Heart right ventricle (tissue), 16 donors: ENCODE measurements around the gene ERAS. TPM values are rescaled to one million over a fixed set of nuclear protein-coding genes. Genes with fewer than 3 reads are reported as not detected.

Experiments
- ATAC-seq, 8 donors: fragments of 200-7000 bp; cut with Tn5 transposase; one replicate each; pipeline ENCODE4 v1.9.1; 2020; ENCODE audit warnings: mild to moderate bottlenecking in 8 of 8, moderate library complexity in 8 of 8, moderate number of reproducible peaks in 1 of 8
- DNase-seq, 2 donors: peaks; one replicate each; pipeline ENCODE4 v3.0.0-alpha.2; 2020
- H3K27ac ChIP-seq, 10 donors: fragments of 200-600 bp; sonication (generic) in 2 of 10; one replicate each; pipeline versions ENCODE4 v1.5.0 to v1.8.0; 2020 to 2022; ENCODE audit warnings: mild to moderate bottlenecking in 3 of 10
- H3K27me3 ChIP-seq, 7 donors: fragments of 200-600 bp; one replicate each; pipeline ENCODE4 v1.8.0; 2021 to 2022; ENCODE audit warnings: mild to moderate bottlenecking in 2 of 7
- H3K36me3 ChIP-seq, 9 donors: fragments of 200-600 bp; sonication (generic) in 1 of 9; one replicate each; pipeline versions ENCODE4 v1.5.0 to v1.8.0; 2020 to 2022; ENCODE audit warnings: mild to moderate bottlenecking in 2 of 9
- H3K4me1 ChIP-seq, 9 donors: fragments of 200-600 bp; sonication (generic) in 1 of 9; one replicate each; pipeline versions ENCODE4 v1.5.0 to v1.8.0; 2020 to 2022; ENCODE audit warnings: mild to moderate bottlenecking in 4 of 9
- H3K4me3 ChIP-seq, 10 donors: fragments of 200-600 bp; sonication (generic) in 2 of 10; one replicate each; pipeline versions ENCODE4 v1.5.0 to v1.8.0; 2020 to 2022; ENCODE audit warnings: mild to moderate bottlenecking in 7 of 10, moderate library complexity in 2 of 10
- H3K9me3 ChIP-seq, 11 donors: fragments of 200-600 bp in 10 of 11; sonication (generic) in 2 of 11; one replicate each; pipeline versions ENCODE4 v1.5.0 to v1.8.0; 2013 to 2022; ENCODE audit warnings: mild to moderate bottlenecking in 2 of 11, control low read depth in 1 of 11, moderate library complexity in 1 of 11
- CTCF ChIP-seq, 9 donors: fragments of 200-600 bp; sonication (generic) in 2 of 9; IDR thresholded peaks; one replicate each; pipeline versions ENCODE4 v1.5.0 to v1.8.0; 2021 to 2022; ENCODE audit warnings: antibody characterized with exemption in 9 of 9, mild to moderate bottlenecking in 5 of 9, moderate library complexity in 1 of 9
- WGBS, 2 donors: extraction: QIAGEN DNeasy Blood & Tissue Kit; methylation state at CpG; one replicate each; pipeline ENCODE4 v1.1.7; 2013; ENCODE audit warnings: inconsistent platforms in 1 of 2; 5-methylcytosine and 5-hydroxymethylcytosine counted together
- intact Hi-C, 10 donors: fragments of 100-400 bp; cut with DNase I; formaldehyde crosslinking; loops; one replicate each; pipeline versions ENCODE4 v1.11.1 to v1.14.2; 2022
- polyA plus RNA-seq, 2 donors: library from polyadenylated mRNA; stranded (reverse); fragments of 200-250 nt; gene quantifications; one replicate each; pipeline ENCODE4 v1.2.3, GENCODE V29; 2013
- total RNA-seq, 10 donors: library from RNA; stranded (reverse); fragmentation: NEBNext Ultra II Directional in 3 of 10; extraction: Animal tissue kit (Norgen Biotek cat#: 25700) in 3 of 10; gene quantifications; one replicate each; pipeline versions ENCODE4 v1.2.1 to v1.2.4, GENCODE V29; 2021 to 2023
- donor health status: Arrhythmogenic right ventricular cardiomyopathy.
- donor health status: ischemic (EF 13 %, LVEDD 7.1; RV severe dilation, severe dysfunction).
- donor health status: healthy with polysubstance abuse.
- donor health status: DM: no; HTN: yes; CAD: no.
- donor health status: DM: no; HTN: no; CAD: no.
- donor health status: ischemic (EF 25% LVEDD 6.9; RV normal size, moderate dysfunction).
- donor health status: ischemic (EF 25% LVEDD 5.7; RV mildly dilated, moderate dysfunction).
- donor health status: healthy.
- donor health status: DM: yes; HTN: yes; CAD: no.
- donor health status: Ischemic cardiomyopathy.
- donor health status: ischemic (EF 35%, LVEDD 5.7; RV mildly dilated, moderate dysfunction).
- donor health status: nonischemic (EF 11% LVEDD 7.7; RV severe dilation, severe dysfunction).
- donor health status: DM: yes; HTN: yes; CAD: no.
- donor health status: PGD.
- donor health status: ischemic (EF 29% LVEDD 5.4; RV normal size, mild dysfunction).
- donor health status: nonischemic (EF 23%, LVEDD 6.1; RV moderate dilation, normal function).

Gene ERAS
- total and polyA plus RNA-seq, 12 donors, result 0.04 TPM; not detected in 11

GRCh38 chrX:48789366-48790220 lies 36.7 kb upstream of the ERAS start:
- no peak for TF ChIP-seq CTCF (IDR thresholded peaks at IDR 0.05)
- no peak for ATAC-seq
- no peak for DNase-seq
- 61 to 74% methylated on average over 6 to 7 of the region's 7 CpGs for WGBS, 2 donors
- Histone ChIP-seq H3K36me3 (no peaks in the 10 kb centered on the region), H3K4me3 (no peak overlapping the region), H3K27ac (no peak overlapping the region), H3K27me3 (peaks cover 0 to 23% (median 0%) of the 10 kb centered on the region in 7 donors), H3K9me3 (no peaks in the 10 kb centered on the region), H3K4me1 (no peaks in the 10 kb centered on the region)
- intact Hi-C loops, result loop anchor here in 1 of 10 donors (10.0 kb wide), 1 partner anchor 95 kb away; the partner anchor contains the start of gene SUV39H1

GRCh38 chrX:48790477-48790876 lies 35.8 kb upstream of the ERAS start:
- no peak for ATAC-seq
- 50 to 56% methylated on average over 5 of the region's 5 CpGs for WGBS, 2 donors

GRCh38 chrX:48791063-48791820 lies 35.1 kb upstream of the ERAS start:
- H3K27ac ChIP-seq, result no peak overlapping the region
- no peaks in the 10 kb centered on the region for H3K9me3 ChIP-seq
- 82 to 87% methylated on average over 11 of the region's 11 CpGs for WGBS, 2 donors
- H3K27me3 ChIP-seq, result peaks cover 0 to 23% (median 0%) of the 10 kb centered on the region in 7 donors
- intact Hi-C loops, result loop anchor here in 1 of 10 donors (10.0 kb wide), 1 partner anchor 96 kb away; the partner anchor contains the start of gene SUV39H1
- H3K36me3 ChIP-seq, result no peaks in the 10 kb centered on the region
- ATAC-seq (no peak), DNase-seq (no peak)
- H3K4me3 ChIP-seq, result no peak overlapping the region
- H3K4me1 ChIP-seq, result no peaks in the 10 kb centered on the region
- TF ChIP-seq CTCF (IDR thresholded peaks at IDR 0.05), result no peak

More at GRCh38 chrX:48790477-48790876, 35.8 kb upstream of the ERAS start:
- Histone ChIP-seq H3K36me3 (no peaks in the 10 kb centered on the region), H3K27me3 (peaks cover 0 to 23% (median 0%) of the 10 kb centered on the region in 7 donors), H3K4me1 (no peaks in the 10 kb centered on the region), H3K4me3 (no peak overlapping the region), H3K27ac (no peak overlapping the region), H3K9me3 (no peaks in the 10 kb centered on the region)
- TF ChIP-seq CTCF (IDR thresholded peaks at IDR 0.05), result no peak
- no peak for DNase-seq
- intact Hi-C loops, result loop anchor here in 1 of 10 donors (10.0 kb wide), 1 partner anchor 96 kb away; the partner anchor contains the start of gene SUV39H1

- Histone ChIP-seq H3K36me3 (no peaks in the 10 kb centered on the region), H3K27me3 (peaks cover 0 to 15% (median 0%) of the 10 kb centered on the region in 7 donors), H3K4me1 (no peaks in the 10 kb centered on the region), H3K9me3 (no peaks in the 10 kb centered on the region), H3K4me3 (no peak overlapping the region), H3K27ac (no peak overlapping the region)
- intact Hi-C loops, result loop anchor here in 1 of 10 donors (10.0 kb wide), 1 partner anchor 97 kb away; the partner anchor contains the start of gene SUV39H1
- 87 to 90% methylated on average over 6 to 7 of the region's 7 CpGs for WGBS, 2 donors
- ATAC-seq (no peak), DNase-seq (no peak)
- no peak for TF ChIP-seq CTCF (IDR thresholded peaks at IDR 0.05)
Measured at GRCh38 chrX:48792219-48792618, 34.1 kb upstream of the ERAS start.
